GM21825 (cell line): ENCODE data around the gene CAPN9.
"Not testable (repeated sequence)": the region's sequence is repeated elsewhere in the genome, so short reads cannot be mapped to it uniquely, and the experiment has no call there.

ENCODE experiments used
- ATAC-seq: cut with Tn5 transposase; IDR thresholded peaks from one replicate; pipeline ENCODE4 v1.9.1; 2021; ENCODE audit warnings: mild to moderate bottlenecking, moderate library complexity; ENCODE audit not compliant: unreplicated experiment

The CAPN9 gene

DNA sequence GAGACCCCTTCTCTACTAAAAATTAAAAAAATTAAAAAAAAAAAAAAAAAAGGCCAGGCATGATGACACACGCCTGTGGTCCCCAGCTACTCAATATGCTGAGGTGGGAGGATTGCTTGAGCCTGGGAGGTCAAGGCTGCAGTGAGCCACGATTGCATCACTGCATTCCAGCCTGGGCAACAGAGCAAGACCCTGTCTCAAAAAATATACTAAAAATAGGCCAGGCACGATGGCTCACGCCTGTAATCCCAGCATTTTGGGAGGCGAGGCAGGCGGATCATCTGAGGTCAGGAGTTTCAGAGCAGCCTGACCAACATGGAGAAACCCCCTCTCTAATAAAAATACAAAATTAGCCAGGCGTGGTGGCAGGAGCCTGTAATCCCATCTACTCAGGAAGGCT is 98.0 kb downstream of the CAPN9 start:
- ATAC-seq = not testable (repeated sequence)

DNA sequence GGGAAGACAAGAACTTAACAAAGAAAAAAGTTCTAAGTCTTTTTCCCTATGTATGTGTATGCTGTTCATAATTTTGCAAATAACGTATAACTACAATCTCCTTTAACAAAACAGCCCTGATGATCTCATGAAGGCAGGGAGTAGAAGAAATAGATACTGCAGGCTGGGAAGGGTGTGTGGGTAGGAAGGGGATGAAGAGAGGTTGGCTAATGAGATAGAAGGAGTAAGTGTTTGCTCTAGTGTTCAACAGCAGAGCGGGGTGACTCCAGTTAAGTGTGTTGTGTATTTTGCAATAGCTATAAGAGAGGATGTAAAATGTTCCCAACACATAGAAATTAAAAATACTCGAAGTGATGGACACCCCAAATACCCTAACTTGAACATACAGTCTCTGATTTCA is 101.0 kb downstream of the CAPN9 start:
- no peak for ATAC-seq

DNA sequence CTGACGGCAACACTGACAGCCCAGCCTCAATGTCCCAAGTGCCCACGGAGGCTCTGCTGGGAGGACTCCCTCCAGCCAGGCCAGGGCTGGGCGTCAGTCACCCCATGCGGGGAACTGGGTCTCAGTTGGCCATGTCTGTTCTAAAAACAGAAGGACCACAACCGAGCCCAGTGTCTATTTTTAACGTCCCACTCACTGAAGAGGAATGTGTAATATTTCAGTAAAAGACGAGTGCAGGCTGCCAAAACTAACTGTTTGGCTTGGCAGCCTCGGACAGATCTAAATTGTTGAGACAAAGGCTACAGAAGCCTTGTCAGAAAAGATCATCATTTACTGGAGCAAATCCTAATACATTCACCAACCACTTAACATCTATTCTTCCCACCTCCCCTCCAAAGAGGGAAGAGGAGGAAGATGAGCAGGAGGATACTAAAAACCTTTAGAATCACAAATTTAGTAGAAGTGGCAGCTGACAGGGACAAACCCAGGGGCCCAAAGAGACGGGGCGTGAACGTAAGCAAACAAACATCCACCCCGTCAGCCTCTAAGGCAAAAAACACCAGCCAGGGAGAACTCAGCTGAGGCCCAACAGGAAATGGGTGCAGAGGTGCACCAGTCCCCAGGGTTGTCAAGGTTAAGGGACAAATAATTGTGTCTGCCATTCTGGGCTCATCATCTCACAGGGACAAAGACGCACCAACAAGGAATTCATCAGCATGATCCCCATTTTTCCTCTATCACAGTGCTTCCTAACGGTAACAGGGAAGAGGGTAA is 102.5 kb downstream of the CAPN9 start:
- no peak for ATAC-seq

DNA sequence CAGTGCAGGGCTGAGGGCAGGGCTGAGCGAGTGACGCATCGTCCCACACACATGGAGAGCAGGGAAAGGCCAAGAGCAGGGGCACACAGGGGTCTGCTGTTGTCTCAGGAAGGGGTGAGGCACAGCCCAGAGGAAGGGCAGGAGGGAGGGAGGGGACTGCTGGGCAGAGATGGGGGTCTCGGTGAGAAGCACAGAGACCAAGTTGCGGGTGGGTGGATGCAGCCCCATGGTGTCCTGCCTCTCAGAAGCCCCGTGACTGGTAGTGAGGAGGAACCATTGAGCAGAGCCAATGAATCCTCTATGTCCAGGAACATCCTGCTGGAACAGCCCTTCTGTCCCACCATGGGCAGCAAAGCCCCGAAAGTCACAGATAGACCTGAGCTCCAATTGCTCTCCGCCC is 103.4 kb downstream of the CAPN9 start:
- no peak for ATAC-seq

DNA sequence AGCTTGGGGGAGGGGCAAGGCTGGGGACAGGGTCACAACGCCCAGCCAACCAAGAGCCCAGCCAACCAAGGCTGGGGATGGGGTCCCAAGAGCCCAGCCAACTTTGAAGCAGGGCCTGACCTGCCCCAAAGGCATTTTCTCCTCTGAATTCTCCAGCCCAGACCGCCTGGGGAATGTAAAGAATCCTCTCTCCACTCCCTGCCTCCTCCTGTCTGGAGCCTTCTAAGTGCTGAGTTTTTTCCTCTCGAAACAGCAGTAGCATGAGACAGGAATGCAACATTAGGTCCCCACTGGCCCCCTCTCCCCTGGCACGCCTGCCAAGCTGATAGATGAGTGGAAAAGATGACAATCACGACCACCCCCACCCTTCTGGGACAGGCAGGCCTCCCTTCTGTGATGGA is 104.1 kb downstream of the CAPN9 start:
- no peak for ATAC-seq
